Measurements from ENCODE around the gene ZNF410.

DNA sequence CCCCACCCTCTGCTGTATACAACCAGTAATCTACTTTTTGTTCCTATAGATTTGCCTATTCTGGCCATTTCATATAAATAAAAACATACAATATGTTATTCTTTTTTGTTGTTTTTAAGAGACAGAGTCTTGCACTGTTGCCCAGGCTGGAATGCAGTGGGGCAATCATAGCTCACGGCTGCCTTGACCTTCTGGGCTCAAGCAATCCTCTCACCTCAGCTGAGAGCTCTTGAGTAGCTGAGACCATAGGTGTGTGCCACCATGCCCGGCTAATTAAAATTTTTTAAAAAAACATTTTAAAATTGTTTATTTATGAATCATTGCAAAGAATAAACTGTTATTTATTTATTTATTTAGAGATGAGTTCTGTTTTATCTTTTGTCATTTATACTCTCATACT, 23.4 kb upstream of the ZNF410 start:
- no peak for TF ChIP-seq SRF (IDR thresholded peaks at IDR 0.05; ENCODE audit: low read depth)
- no peak for TF ChIP-seq CTCF (IDR thresholded peaks at IDR 0.05 in 2 of 3, conservative IDR thresholded peaks at IDR 0.05 in 1 of 3; ENCODE audit: borderline replicate concordance in 1 of 3, insufficient read depth in 1 of 3, low read depth in 2 of 3, low read length in 2 of 3)
- TF ChIP-seq POLR2A (IDR thresholded peaks at IDR 0.05; ENCODE audit: borderline replicate concordance, extremely low read depth, insufficient read depth, insufficient read length), result no peak
- TF ChIP-seq SIN3A (IDR thresholded peaks at IDR 0.05; ENCODE audit: low read depth), result no peak
- no peak for TF ChIP-seq EZH2phosphoT487 (IDR thresholded peaks at IDR 0.05; ENCODE audit: borderline replicate concordance)
- no peak for TF ChIP-seq EZH2 (IDR thresholded peaks at IDR 0.05)

All from HCT116 (cell line).